ENCODE results near the gene NCR2. TPM values are rescaled to one million over a fixed set of nuclear protein-coding genes. Genes with fewer than 3 reads are reported as not detected.

NCR2 gene
- total RNA-seq, 1 donor: not detected

GRCh38 chr6:41356825-41357224, 21.4 kb downstream of the NCR2 start:
- no peak for TF ChIP-seq CTCF (IDR thresholded peaks at IDR 0.05; ENCODE audit: insufficient read depth, low read length)
- DNase-seq (ENCODE audit: low read depth): no peak
- H3K4me3 ChIP-seq (ENCODE audit: low read depth, low read length): no peak overlapping the region

- H3K4me3 ChIP-seq (ENCODE audit: low read depth, low read length): no peak overlapping the region
- TF ChIP-seq CTCF (IDR thresholded peaks at IDR 0.05; ENCODE audit: insufficient read depth, low read length): no peak
These were observed 23.1 kb downstream of the NCR2 start for GRCh38 chr6:41358503-41358902.

GRCh38 chr6:41359617-41360313, 24.4 kb downstream of the NCR2 start:
- no peak overlapping the region for H3K4me3 ChIP-seq (ENCODE audit: low read depth, low read length)
- no peak for DNase-seq (ENCODE audit: low read depth)
- TF ChIP-seq CTCF (IDR thresholded peaks at IDR 0.05; ENCODE audit: insufficient read depth, low read length): no peak

More at GRCh38 chr6:41358503-41358902, 23.1 kb downstream of the NCR2 start:
- no peak for DNase-seq (ENCODE audit: low read depth)

- no peak for DNase-seq (ENCODE audit: low read depth)
- TF ChIP-seq CTCF (IDR thresholded peaks at IDR 0.05; ENCODE audit: insufficient read depth, low read length): no peak
- H3K4me3 ChIP-seq (ENCODE audit: low read depth, low read length): no peak overlapping the region
These were observed 24.9 kb downstream of the NCR2 start for GRCh38 chr6:41360314-41360685.

GRCh38 chr6:41366150-41366549, 30.7 kb downstream of the NCR2 start:
- TF ChIP-seq CTCF (IDR thresholded peaks at IDR 0.05; ENCODE audit: insufficient read depth, low read length): no peak
- no peak for DNase-seq (ENCODE audit: low read depth)
- no peak overlapping the region for H3K4me3 ChIP-seq (ENCODE audit: low read depth, low read length)

GRCh38 chr6:41367061-41367460, 31.7 kb downstream of the NCR2 start:
- DNase-seq (ENCODE audit: low read depth): no peak
- no peak overlapping the region for H3K4me3 ChIP-seq (ENCODE audit: low read depth, low read length)
- TF ChIP-seq CTCF (IDR thresholded peaks at IDR 0.05; ENCODE audit: insufficient read depth, low read length): no peak

GRCh38 chr6:41367700-41368099, 32.3 kb downstream of the NCR2 start:
- DNase-seq (ENCODE audit: low read depth): peak; percentile 35
- peak; percentile 56 for TF ChIP-seq CTCF (IDR thresholded peaks at IDR 0.05; ENCODE audit: insufficient read depth, low read length)
- no peak overlapping the region for H3K4me3 ChIP-seq (ENCODE audit: low read depth, low read length)

Measured in fibroblast of the aortic adventitia (primary cell).